CD4-positive, alpha-beta T cell treated with Interleukin-1 beta for 1 hour (primary cell): ENCODE measurements around the gene ZMIZ1.

Source experiments
- DNase-seq, 2 donors: peaks; one replicate each; pipeline ENCODE4 v3.0.0-alpha.2; 2020 to 2022

ZMIZ1 gene

DNA sequence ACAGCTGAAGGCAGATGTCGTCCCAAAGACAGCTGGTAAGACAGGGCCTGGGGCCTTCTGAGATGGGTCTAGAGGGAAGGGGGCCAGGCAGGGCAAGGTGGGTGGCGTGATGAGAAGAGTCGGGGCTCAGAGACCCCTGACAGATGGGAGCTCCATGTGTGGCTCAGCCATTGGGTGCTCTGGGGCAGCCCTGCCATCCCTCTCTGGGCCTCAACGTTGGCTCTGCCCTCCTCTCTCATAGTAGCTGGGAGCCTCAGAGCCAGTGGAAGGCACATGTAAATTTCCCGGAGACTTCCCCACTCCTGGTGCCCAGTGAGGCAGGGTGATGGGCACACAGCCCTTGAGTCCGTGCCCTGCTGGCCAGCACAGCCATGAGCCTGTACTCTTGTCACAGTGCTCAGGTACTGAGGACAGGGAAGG, 280.3 kb downstream of the ZMIZ1 start:
- no peak for DNase-seq

DNA sequence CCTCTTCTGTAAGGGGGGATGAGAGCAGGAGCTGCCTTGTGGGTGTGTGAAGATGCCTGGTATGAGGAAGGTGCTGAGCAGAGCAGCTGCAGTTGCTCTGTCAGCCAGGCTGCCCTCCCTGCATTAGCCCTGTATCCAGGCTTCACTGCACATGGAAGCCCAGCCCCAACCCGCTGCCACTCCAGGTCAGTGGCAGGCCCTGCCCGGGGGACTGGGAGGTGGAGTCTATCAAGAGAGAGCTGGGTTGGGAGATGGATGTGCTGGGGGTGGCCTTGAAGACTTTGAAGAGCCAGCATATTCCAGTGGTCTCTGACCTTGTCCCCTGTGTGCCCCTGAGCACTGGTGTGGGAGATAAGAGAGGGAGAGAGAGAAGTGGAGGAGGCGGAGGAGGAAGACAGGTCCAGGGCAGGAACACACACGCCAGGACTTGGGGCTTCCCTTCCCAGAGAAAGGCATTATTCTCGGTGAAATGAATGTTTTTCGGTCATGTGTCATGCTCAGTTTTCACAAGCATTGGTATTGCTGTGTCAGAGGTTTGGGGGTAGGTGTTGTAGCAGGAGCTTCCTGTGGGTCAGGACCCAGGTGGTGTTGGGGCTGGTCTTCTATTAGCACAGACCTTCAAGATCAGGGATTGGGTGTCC, 281.1 kb downstream of the ZMIZ1 start:
- DNase-seq, result no peak

DNA sequence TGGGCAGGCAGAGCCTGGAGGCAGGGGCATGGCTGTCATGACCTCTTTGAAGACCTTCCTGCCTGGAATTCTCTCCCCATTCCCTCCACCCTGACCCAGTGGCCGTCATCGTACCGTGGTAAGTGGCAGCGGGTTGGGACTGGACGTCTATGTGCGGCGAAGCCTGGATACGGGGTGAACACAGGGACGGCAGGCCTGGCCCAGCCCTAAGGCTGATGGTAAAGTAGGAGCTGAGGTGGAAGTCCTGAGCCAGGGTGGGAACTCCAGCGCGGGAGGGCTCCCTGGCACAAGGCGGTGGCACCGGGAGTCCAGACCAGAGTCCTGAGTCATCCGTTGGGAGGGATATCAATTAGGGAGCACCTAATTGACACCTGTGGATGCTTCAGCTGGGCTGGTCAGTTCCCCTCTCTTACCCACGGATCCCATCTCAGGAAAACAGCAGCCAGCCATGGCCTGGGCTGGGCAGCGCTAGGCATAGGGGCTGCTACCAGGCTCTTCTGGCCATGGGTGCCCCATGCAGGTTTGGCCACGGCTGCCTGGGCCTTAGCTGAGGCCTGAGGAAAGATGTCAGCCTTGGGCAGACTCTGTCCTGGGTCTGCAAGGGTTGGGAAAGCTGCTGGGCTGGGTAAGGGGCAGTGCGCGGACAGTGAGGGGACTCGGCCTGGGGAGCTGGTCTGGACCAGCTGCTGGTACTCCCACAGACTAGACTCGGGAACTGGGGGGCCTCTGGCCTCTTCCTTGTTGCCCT, 281.8 kb downstream of the ZMIZ1 start:
- no peak for DNase-seq

DNA sequence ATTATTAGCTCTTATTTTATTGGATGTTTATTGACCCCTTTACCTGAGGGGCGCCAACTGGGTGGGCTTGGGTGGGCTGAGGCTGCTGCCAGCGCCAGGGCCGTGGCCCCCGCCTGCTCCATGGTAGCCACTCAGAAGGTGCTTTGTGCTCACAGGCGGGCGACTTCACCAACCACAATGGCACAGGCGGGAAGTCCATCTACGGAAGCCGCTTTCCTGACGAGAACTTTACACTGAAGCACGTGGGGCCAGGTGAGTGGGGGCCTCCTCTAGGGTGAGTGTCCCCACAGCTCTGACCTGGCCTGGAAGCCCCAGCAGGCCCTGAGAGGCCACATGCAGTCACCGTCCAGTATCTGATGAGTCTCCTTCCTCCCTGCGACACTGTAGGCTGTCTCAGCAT, 282.6 kb downstream of the ZMIZ1 start:
- DNase-seq, result no peak

GRCh38 chr10:79352035-79352877, 283.5 kb downstream of the ZMIZ1 start:
- no peak for DNase-seq

DNA sequence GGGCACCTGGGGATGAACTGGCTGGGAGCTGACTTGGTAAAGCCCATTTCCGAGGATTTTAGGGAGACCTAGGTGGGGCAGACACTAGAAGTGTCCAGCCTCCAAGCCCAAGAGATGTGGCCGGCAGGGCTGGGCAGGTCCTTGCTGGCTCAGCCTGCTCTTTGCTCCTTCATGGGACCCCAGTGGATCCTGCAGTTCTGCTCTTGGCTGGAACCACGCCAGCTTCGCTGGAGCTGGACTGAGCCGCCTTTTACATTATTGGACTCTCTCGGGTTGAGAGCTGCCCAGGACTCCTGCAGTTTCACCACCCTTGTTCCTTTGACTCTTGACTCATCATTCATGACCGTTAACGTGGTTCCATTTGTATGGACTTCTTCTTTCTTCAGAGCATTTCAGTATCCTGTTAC, 284.2 kb downstream of the ZMIZ1 start:
- DNase-seq, result peak in 1 of 2 donors; percentile 37

DNA sequence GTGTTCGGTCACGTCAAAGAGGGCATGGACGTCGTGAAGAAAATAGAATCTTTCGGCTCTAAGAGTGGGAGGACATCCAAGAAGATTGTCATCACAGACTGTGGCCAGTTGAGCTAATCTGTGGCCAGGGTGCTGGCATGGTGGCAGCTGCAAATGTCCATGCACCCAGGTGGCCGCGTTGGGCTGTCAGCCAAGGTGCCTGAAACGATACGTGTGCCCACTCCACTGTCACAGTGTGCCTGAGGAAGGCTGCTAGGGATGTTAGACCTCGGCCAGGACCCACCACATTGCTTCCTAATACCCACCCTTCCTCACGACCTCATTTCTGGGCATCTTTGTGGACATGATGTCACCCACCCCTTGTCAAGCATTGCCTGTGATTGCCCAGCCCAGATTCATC, 285.0 kb downstream of the ZMIZ1 start:
- no peak for DNase-seq

DNA sequence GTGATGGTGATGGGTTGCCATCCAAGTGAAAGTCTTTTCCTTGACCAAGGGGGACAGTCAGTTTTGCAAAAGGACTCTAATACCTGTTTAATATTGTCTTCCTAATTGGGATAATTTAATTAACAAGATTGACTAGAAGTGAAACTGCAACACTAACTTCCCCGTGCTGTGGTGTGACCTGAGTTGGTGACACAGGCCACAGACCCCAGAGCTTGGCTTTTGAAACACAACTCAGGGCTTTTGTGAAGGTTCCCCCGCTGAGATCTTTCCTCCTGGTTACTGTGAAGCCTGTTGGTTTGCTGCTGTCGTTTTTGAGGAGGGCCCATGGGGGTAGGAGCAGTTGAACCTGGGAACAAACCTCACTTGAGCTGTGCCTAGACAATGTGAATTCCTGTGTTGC, 285.4 kb downstream of the ZMIZ1 start:
- DNase-seq, result no peak

- no peak for DNase-seq
Observed at GRCh38 chr10:79354615-79355014, 285.8 kb downstream of the ZMIZ1 start.

GRCh38 chr10:79355420-79356017, 286.8 kb downstream of the ZMIZ1 start:
- no peak for DNase-seq

DNA sequence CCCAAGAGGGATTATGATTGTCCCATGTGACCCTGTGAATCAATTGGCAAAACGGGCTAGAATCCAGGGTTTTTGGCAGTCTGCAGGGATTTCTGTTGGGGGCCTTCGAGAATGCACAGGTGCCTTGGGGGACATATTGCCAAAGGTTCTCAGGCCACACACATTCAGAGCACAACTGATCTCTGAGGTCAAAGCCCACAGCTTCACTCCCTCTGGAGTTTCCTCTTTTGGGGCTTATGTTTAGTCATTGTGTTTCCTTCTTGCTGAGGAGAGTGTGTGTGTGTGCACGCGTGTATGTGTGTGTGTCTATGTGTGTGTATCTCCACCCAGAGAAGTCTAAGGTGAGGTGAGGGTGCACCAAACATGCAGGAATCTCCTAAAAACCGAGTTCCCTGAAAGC, 287.3 kb downstream of the ZMIZ1 start:
- peak in 1 of 2 donors; percentile 46 for DNase-seq

DNA sequence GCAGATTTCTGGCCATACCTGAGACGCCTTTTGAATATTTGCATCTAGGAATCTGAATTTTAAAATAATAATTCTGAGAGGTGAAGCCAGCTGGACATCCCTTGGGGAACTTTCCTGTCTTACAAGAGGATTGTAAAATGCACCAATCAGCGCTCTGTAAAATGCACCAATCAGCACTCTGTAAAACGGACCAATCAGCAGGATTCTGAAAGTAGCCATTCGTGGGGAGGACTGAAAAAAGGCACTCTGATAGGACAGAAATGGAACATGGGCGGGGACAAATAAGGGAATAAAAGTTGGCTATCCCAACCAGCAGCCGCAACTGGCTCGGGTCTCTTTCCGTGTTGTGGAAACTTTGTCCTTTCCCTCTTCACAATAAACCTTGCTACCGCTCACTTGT, 288.4 kb downstream of the ZMIZ1 start:
- no peak for DNase-seq

- DNase-seq, result no peak
Observed at GRCh38 chr10:79358811-79359210, 290.0 kb downstream of the ZMIZ1 start.

DNA sequence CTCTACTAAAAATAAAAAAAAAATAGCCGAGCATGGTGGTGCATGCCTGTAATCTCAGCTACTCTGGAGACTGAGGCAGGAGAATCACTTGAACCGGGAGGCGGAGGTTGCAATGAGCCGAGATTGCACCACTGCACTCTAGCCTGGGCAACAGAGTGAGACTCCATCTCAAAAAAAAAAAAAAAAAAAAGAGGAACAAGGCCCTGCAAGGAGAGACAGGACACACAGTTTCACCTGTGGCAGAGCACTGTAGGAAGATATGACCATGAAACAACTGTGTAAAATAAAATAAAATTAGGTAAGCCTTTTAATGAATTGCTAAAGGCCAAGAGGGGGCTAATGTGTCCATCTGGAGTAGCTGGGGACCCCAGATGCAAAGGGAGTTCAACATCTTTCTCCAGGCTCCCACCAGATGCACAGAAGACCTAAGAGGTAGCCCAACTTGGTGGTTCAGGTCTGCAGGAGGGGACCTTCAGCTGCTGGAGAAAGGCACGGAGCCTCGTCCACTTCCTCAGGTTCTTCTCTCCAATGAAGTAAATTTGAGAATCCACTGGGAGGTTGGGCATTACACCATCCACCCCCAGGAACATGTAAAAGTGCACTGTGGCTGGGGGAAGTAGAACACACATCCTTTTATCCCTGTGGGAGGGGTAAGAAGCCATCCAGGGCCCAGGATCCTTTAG, 291.2 kb downstream of the ZMIZ1 start:
- DNase-seq, result no peak

- no peak for DNase-seq
Observed at GRCh38 chr10:79360499-79361342, 292.0 kb downstream of the ZMIZ1 start.

GRCh38 chr10:79361726-79362397, 293.1 kb downstream of the ZMIZ1 start:
- no peak for DNase-seq
